Fibroblast of lung (primary cell): ENCODE measurements around the gene EBF3. TPM values are rescaled to one million over a fixed set of nuclear protein-coding genes. Genes with fewer than 3 reads are reported as not detected.

Experiments
- DNase-seq, 2 donors: peaks; one replicate each; pipeline versions ENCODE4 v3.0.0 to v3.0.0-alpha.2; 2010; ENCODE audit warnings: low read depth in 2 of 2
- H2AFZ ChIP-seq: 2 replicates; pipeline ENCODE4 v1.5.1; 2012; ENCODE audit warnings: low read length, control low read depth, inconsistent platforms
- H3K27ac ChIP-seq: 2 replicates; pipeline ENCODE4 v1.5.1; 2011; ENCODE audit warnings: low read length, control low read depth; ENCODE audit not compliant: insufficient read depth
- H3K27me3 ChIP-seq: 2 replicates; pipeline ENCODE4 v1.5.1; 2011; ENCODE audit warnings: mild to moderate bottlenecking, low read length; ENCODE audit not compliant: control insufficient read depth, insufficient read depth
- H3K36me3 ChIP-seq: 2 replicates; pipeline ENCODE4 v1.5.1; 2011; ENCODE audit warnings: low read length; ENCODE audit not compliant: control insufficient read depth, insufficient read depth
- H3K4me1 ChIP-seq: 2 replicates; pipeline ENCODE4 v1.5.1; 2011; ENCODE audit warnings: low read length; ENCODE audit not compliant: control insufficient read depth, insufficient read depth; ENCODE audit errors: extremely low read depth
- H3K4me2 ChIP-seq: 2 replicates; pipeline ENCODE4 v1.5.1; 2011; ENCODE audit warnings: low read length, control low read depth; ENCODE audit not compliant: insufficient read depth; ENCODE audit errors: extremely low read depth
- H3K4me3 ChIP-seq, 4 experiments: fragments of 200-600 bp in 1 of 4; sonication (generic) in 1 of 4; replicated peaks in 1 of 4; 2 replicates each; pipeline ENCODE4 v1.5.1; 2011 to 2016; ENCODE audit warnings: low read length in 4 of 4, low read depth in 3 of 4, mild to moderate bottlenecking in 3 of 4, control low read depth in 2 of 4, inconsistent platforms in 1 of 4, mixed read lengths in 1 of 4; ENCODE audit not compliant: insufficient read depth in 1 of 4; ENCODE audit errors: control extremely low read depth in 1 of 4
- H3K79me2 ChIP-seq: 2 replicates; pipeline ENCODE4 v1.5.1; 2012; ENCODE audit warnings: mild to moderate bottlenecking, low read length, inconsistent platforms; ENCODE audit not compliant: control insufficient read depth, insufficient read depth
- H3K9ac ChIP-seq: 2 replicates; pipeline ENCODE4 v1.5.1; 2011; ENCODE audit warnings: mild to moderate bottlenecking, low read length, control low read depth; ENCODE audit not compliant: insufficient read depth
- H3K9me3 ChIP-seq: 2 replicates; pipeline ENCODE4 v1.5.1; 2012; ENCODE audit warnings: low read depth, low read length; ENCODE audit not compliant: control insufficient read depth, insufficient read depth
- H4K20me1 ChIP-seq: 2 replicates; pipeline ENCODE4 v1.5.1; 2011; ENCODE audit warnings: low read length; ENCODE audit not compliant: control insufficient read depth, insufficient read depth; ENCODE audit errors: extremely low read depth
- CTCF ChIP-seq, 2 donors: IDR thresholded peaks in 1 of 2; conservative IDR thresholded peaks in 1 of 2; 1 replicate in 1 of 2; 2 replicates in 1 of 2; pipeline ENCODE4 v1.5.1; 2011 to 2012; ENCODE audit warnings: low read length in 2 of 2, control low read depth in 1 of 2, inconsistent platforms in 1 of 2, low read depth in 1 of 2, mild to moderate bottlenecking in 1 of 2
- EZH2 ChIP-seq: IDR thresholded peaks from 2 replicates; pipeline ENCODE4 v1.5.1; 2012; ENCODE audit warnings: low read length, control low read depth, mild to moderate bottlenecking; ENCODE audit errors: missing control alignments
- polyA plus RNA-seq, 2 donors: library from polyadenylated mRNA; depleted of rRNA in 1 of 2; stranded (reverse) in 1 of 2; unstranded in 1 of 2; fragments of >200 nt; gene quantifications; 2 replicates each; pipeline ENCODE4 v1.2.1, GENCODE V29; 2011 to 2012; ENCODE audit warnings: missing spikeins in 1 of 2
- total RNA-seq: library from RNA; depleted of rRNA; stranded (reverse); fragments of >200 nt; gene quantifications from 2 replicates; pipeline ENCODE4 v1.2.1, GENCODE V29; 2014

Gene EBF3
- total and polyA plus RNA-seq, 2 donors (not counting 1 experiment from before 2014, with no cell fraction given), result 0.12 to 0.17 TPM

GRCh38 chr10:129935867-129936152, 28.3 kb downstream of the EBF3 start:
- Histone ChIP-seq H3K4me3 (no peak overlapping the region), H3K79me2 (no peaks in the 10 kb centered on the region), H3K9me3 (no peaks in the 10 kb centered on the region), H3K4me1 (no peaks in the 10 kb centered on the region), H3K27me3 (no peaks in the 10 kb centered on the region), H3K36me3 (no peaks in the 10 kb centered on the region), H4K20me1 (no peaks in the 10 kb centered on the region), H3K27ac (no peak overlapping the region), H3K4me2 (no peak overlapping the region), H2AFZ (no peak overlapping the region), H3K9ac (no peak overlapping the region)
- no peak for DNase-seq
- TF ChIP-seq CTCF (conservative IDR thresholded peaks at IDR 0.05 in 1 of 2, IDR thresholded peaks at IDR 0.05 in 1 of 2; ENCODE audit: low read depth in 1 of 2, low read length in 2 of 2) (no peak), EZH2 (no peak)

GRCh38 chr10:129935102-129935866, 28.8 kb downstream of the EBF3 start:
- no peak overlapping the region for H3K4me2 ChIP-seq
- no peak overlapping the region for H3K4me3 ChIP-seq
- H3K27ac ChIP-seq, result no peak overlapping the region
- no peaks in the 10 kb centered on the region for H4K20me1 ChIP-seq
- no peaks in the 10 kb centered on the region for H3K4me1 ChIP-seq
- H2AFZ ChIP-seq, result no peak overlapping the region
- no peaks in the 10 kb centered on the region for H3K27me3 ChIP-seq
- no peaks in the 10 kb centered on the region for H3K9me3 ChIP-seq
- no peak overlapping the region for H3K9ac ChIP-seq
- H3K36me3 ChIP-seq, result no peaks in the 10 kb centered on the region
- TF ChIP-seq CTCF (conservative IDR thresholded peaks at IDR 0.05 in 1 of 2, IDR thresholded peaks at IDR 0.05 in 1 of 2; ENCODE audit: low read depth in 1 of 2, low read length in 2 of 2), result no peak
- TF ChIP-seq EZH2, result no peak
- no peak for DNase-seq
- no peaks in the 10 kb centered on the region for H3K79me2 ChIP-seq

- no peak overlapping the region for H3K9ac ChIP-seq
- no peak overlapping the region for H3K4me2 ChIP-seq
- no peak overlapping the region for H3K4me3 ChIP-seq
- no peak overlapping the region for H2AFZ ChIP-seq
- H3K27me3 ChIP-seq, result no peaks in the 10 kb centered on the region
- no peaks in the 10 kb centered on the region for H3K36me3 ChIP-seq
- TF ChIP-seq CTCF (conservative IDR thresholded peaks at IDR 0.05 in 1 of 2, IDR thresholded peaks at IDR 0.05 in 1 of 2; ENCODE audit: low read depth in 1 of 2, low read length in 2 of 2) (no peak), EZH2 (no peak)
- H3K4me1 ChIP-seq, result no peaks in the 10 kb centered on the region
- no peak overlapping the region for H3K27ac ChIP-seq
- H3K9me3 ChIP-seq, result no peaks in the 10 kb centered on the region
- no peaks in the 10 kb centered on the region for H3K79me2 ChIP-seq
- no peak for DNase-seq
- no peaks in the 10 kb centered on the region for H4K20me1 ChIP-seq
Observed at GRCh38 chr10:129934196-129934925, 29.7 kb downstream of the EBF3 start.
